Right atrium auricular region (tissue), 2 donors: ENCODE results near the gene AGO4. TPM values are rescaled to one million over a fixed set of nuclear protein-coding genes. Genes with fewer than 3 reads are reported as not detected.
A peak's percentile ranks its signal among the peaks of the same experiment; 100 is the strongest.

ENCODE experiments used
- DNase-seq: peaks from one replicate; pipeline ENCODE4 v3.0.0-alpha.2; 2019; ENCODE audit warnings: low spot score
- H3K27ac ChIP-seq, 2 donors: fragments of 200-600 bp; sonication (generic); 1 replicate in 1 of 2; 2 replicates in 1 of 2; pipeline ENCODE4 v1.5.1; 2016 to 2019
- H3K27me3 ChIP-seq, 2 donors: fragments of 200-600 bp; sonication (generic); one replicate each; pipeline versions ENCODE4 v1.5.1 to v1.6.0; 2017 to 2019
- H3K36me3 ChIP-seq: fragments of 200-600 bp; sonication (generic); one replicate; pipeline ENCODE4 v1.5.1; 2016
- H3K4me1 ChIP-seq, 2 donors: fragments of 200-600 bp; sonication (generic); one replicate each; pipeline versions ENCODE4 v1.5.1 to v1.6.0; 2017 to 2019
- H3K4me3 ChIP-seq, 2 donors: fragments of 200-600 bp; sonication (generic); 1 replicate in 1 of 2; 2 replicates in 1 of 2; pipeline ENCODE4 v1.5.1; 2017 to 2019; ENCODE audit warnings: mild to moderate bottlenecking in 1 of 2, moderate library complexity in 1 of 2
- H3K9me3 ChIP-seq, 2 donors: fragments of 200-600 bp; sonication (generic); one replicate each; pipeline ENCODE4 v1.5.1; 2019
- CTCF ChIP-seq, 2 donors: fragments of 200-600 bp; sonication (generic); IDR thresholded peaks; one replicate each; pipeline ENCODE4 v1.5.1; 2019; ENCODE audit warnings: antibody characterized with exemption in 2 of 2
- total RNA-seq, 2 donors: library from RNA; depleted of rRNA; stranded (reverse); fragments of >200 nt; gene quantifications; one replicate each; pipeline ENCODE4 v1.1.0, GENCODE V29; 2016

The AGO4 gene
- total RNA-seq, 2 donors from 2014 or later = 15.7 to 16.4 TPM

- TF ChIP-seq CTCF (IDR thresholded peaks at IDR 0.05) = no peak
- H3K9me3 ChIP-seq = no peaks in the 10 kb centered on the region
- no peaks in the 10 kb centered on the region for H3K4me1 ChIP-seq
- DNase-seq = no peak
- no peaks in the 10 kb centered on the region for H3K36me3 ChIP-seq
- no peaks in the 10 kb centered on the region for H3K27me3 ChIP-seq
- no peak overlapping the region for H3K27ac ChIP-seq
- H3K4me3 ChIP-seq = no peak overlapping the region
Observed at GRCh38 chr1:35876988-35877387, 69.2 kb downstream of the AGO4 start.

GRCh38 chr1:35881850-35882273 lies 74.0 kb downstream of the AGO4 start:
- H3K36me3 ChIP-seq = no peaks in the 10 kb centered on the region
- peaks cover 0 to 33% of the 10 kb centered on the region in 2 donors for H3K4me1 ChIP-seq
- no peaks in the 10 kb centered on the region for H3K9me3 ChIP-seq
- no peak for DNase-seq
- no peaks in the 10 kb centered on the region for H3K27me3 ChIP-seq
- H3K27ac ChIP-seq = no peak overlapping the region
- TF ChIP-seq CTCF (IDR thresholded peaks at IDR 0.05) = no peak
- no peak overlapping the region for H3K4me3 ChIP-seq

GRCh38 chr1:35882586-35882944 lies 74.7 kb downstream of the AGO4 start:
- no peak for TF ChIP-seq CTCF (IDR thresholded peaks at IDR 0.05)
- Histone ChIP-seq H3K27ac (peak overlapping the region; percentile 83 to 90), H3K4me1 (peaks cover 0 to 40% of the 10 kb centered on the region in 2 donors), H3K9me3 (no peaks in the 10 kb centered on the region), H3K27me3 (no peaks in the 10 kb centered on the region), H3K4me3 (peak overlapping the region; percentile 82 to 99), H3K36me3 (no peaks in the 10 kb centered on the region)
- no peak for DNase-seq

GRCh38 chr1:35882945-35883634 lies 75.3 kb downstream of the AGO4 start, which contains the start of gene AGO1:
AGO1 (plus strand) TSS chr1:35883209; CDS start chr1:35883422, 213 bp downstream.
- peak within 1 kb of the TSS; percentile 83 to 90 for H3K27ac ChIP-seq
- no peaks in the 10 kb centered on the region for H3K9me3 ChIP-seq
- peak within 1 kb of the TSS; percentile 82 to 99 for H3K4me3 ChIP-seq
- H3K4me1 ChIP-seq = peaks cover 0 to 42% of the 10 kb centered on the region in 2 donors
- DNase-seq = peak; percentile 89
- TF ChIP-seq CTCF (IDR thresholded peaks at IDR 0.05) = peak; percentile 92 to 99
- no peaks in the 10 kb centered on the region for H3K36me3 ChIP-seq
- H3K27me3 ChIP-seq = no peaks in the 10 kb centered on the region

GRCh38 chr1:35883635-35884101 lies 75.9 kb downstream of the AGO4 start:
- Histone ChIP-seq H3K4me3 (peak overlapping the region; percentile 82 to 99), H3K4me1 (peaks cover 0 to 42% of the 10 kb centered on the region in 2 donors), H3K9me3 (no peaks in the 10 kb centered on the region), H3K27ac (peak overlapping the region; percentile 83 to 90), H3K36me3 (no peaks in the 10 kb centered on the region), H3K27me3 (no peaks in the 10 kb centered on the region)
- no peak for TF ChIP-seq CTCF (IDR thresholded peaks at IDR 0.05)
- no peak for DNase-seq
